ENCODE results near the gene KCNJ9. TPM values are rescaled to one million over a fixed set of nuclear protein-coding genes. Genes with fewer than 3 reads are reported as not detected.

The KCNJ9 gene
- total RNA-seq, 1 donor from 2014 or later = not detected

- no peak overlapping the region for H3K27ac Mint-ChIP-seq (ENCODE audit: unreplicated experiment)
- no peaks in the 10 kb centered on the region for H3K9me3 Mint-ChIP-seq (ENCODE audit: unreplicated experiment)
- no peaks in the 10 kb centered on the region for H3K36me3 Mint-ChIP-seq (ENCODE audit: unreplicated experiment)
- peaks cover 21% of the 10 kb centered on the region for H3K4me1 Mint-ChIP-seq (ENCODE audit: unreplicated experiment)
- peak overlapping the region; percentile 10 for H3K4me3 Mint-ChIP-seq (ENCODE audit: unreplicated experiment)
- TF ChIP-seq CTCF (IDR thresholded peaks at IDR 0.05) = no peak
- H3K27me3 Mint-ChIP-seq (ENCODE audit: unreplicated experiment) = no peaks in the 10 kb centered on the region
- DNase-seq (ENCODE audit: extremely low spot score, unreplicated experiment) = no peak
These were observed 15.2 kb downstream of the KCNJ9 start for GRCh38 chr1:160096274-160097116.

GRCh38 chr1:160097151-160097910 is 16.0 kb downstream of the KCNJ9 start:
- no peaks in the 10 kb centered on the region for H3K36me3 Mint-ChIP-seq (ENCODE audit: unreplicated experiment)
- H3K27ac Mint-ChIP-seq (ENCODE audit: unreplicated experiment) = no peak overlapping the region
- no peak for TF ChIP-seq CTCF (IDR thresholded peaks at IDR 0.05)
- DNase-seq (ENCODE audit: extremely low spot score, unreplicated experiment) = no peak
- H3K4me3 Mint-ChIP-seq (ENCODE audit: unreplicated experiment) = peak overlapping the region; percentile 77
- H3K27me3 Mint-ChIP-seq (ENCODE audit: unreplicated experiment) = no peaks in the 10 kb centered on the region
- peaks cover 26% of the 10 kb centered on the region for H3K4me1 Mint-ChIP-seq (ENCODE audit: unreplicated experiment)
- H3K9me3 Mint-ChIP-seq (ENCODE audit: unreplicated experiment) = no peaks in the 10 kb centered on the region

- peak; percentile 93 for DNase-seq (ENCODE audit: extremely low spot score, unreplicated experiment)
- Mint-ChIP-seq H3K9me3 (ENCODE audit: unreplicated experiment) (no peaks in the 10 kb centered on the region), H3K27ac (ENCODE audit: unreplicated experiment) (peak within 1 kb of the TSS; percentile 50), H3K4me1 (ENCODE audit: unreplicated experiment) (peaks cover 32% of the 10 kb centered on the region), H3K27me3 (ENCODE audit: unreplicated experiment) (peaks cover 3% of the 10 kb centered on the region), H3K4me3 (ENCODE audit: unreplicated experiment) (peak within 1 kb of the TSS; percentile 77), H3K36me3 (ENCODE audit: unreplicated experiment) (no peaks in the 10 kb centered on the region)
- no peak for TF ChIP-seq CTCF (IDR thresholded peaks at IDR 0.05)
These were observed 16.8 kb downstream of the KCNJ9 start, which contains the start of gene IGSF8 for GRCh38 chr1:160097911-160098851. IGSF8 (minus strand) TSS chr1:160098619; CDS start chr1:160098472, 147 bp downstream.

GRCh38 chr1:160098852-160099561 is 17.7 kb downstream of the KCNJ9 start:
- Mint-ChIP-seq H3K27ac (ENCODE audit: unreplicated experiment) (peak overlapping the region; percentile 50), H3K27me3 (ENCODE audit: unreplicated experiment) (peaks cover 3% of the 10 kb centered on the region), H3K4me3 (ENCODE audit: unreplicated experiment) (peak overlapping the region; percentile 66), H3K4me1 (ENCODE audit: unreplicated experiment) (peaks cover 40% of the 10 kb centered on the region), H3K9me3 (ENCODE audit: unreplicated experiment) (no peaks in the 10 kb centered on the region), H3K36me3 (ENCODE audit: unreplicated experiment) (no peaks in the 10 kb centered on the region)
- peak; percentile 97 for DNase-seq (ENCODE audit: extremely low spot score, unreplicated experiment)
- no peak for TF ChIP-seq CTCF (IDR thresholded peaks at IDR 0.05)
